ENCODE data around the gene PYHIN1.
A peak's percentile ranks its signal among the peaks of the same experiment; 100 is the strongest.

PYHIN1 gene

DNA sequence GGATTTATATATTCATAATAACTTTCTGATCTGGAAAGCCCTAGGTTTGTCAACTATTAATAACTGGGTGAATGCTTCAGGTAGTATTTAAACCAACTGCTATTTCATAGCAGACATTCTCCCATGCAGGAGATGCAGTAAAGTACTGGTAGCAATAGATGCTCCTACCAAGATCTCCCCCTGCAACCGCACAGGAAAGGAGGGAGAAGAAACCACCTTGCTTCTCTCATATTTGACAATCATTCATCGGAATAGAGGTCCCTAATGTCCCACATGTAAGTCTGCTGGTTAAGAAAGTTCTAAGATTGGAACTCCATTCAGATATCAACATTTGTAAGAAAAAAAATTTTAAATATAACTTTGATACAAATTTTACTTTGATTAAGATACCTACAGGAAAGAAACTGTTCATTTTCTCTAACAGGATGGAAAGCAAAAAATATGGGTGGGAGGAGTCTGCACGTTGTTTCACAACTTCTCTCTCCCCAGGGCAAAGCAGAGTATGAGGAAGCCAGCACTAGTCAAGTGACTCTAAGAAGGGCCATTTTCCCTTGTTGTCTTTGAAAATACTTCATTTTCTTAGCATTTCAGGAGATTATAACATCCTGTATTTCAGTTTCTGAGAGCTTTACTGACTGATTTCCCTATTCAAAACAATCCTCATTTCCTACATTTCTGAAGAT lies at the start of gene PYHIN1:
Gene PYHIN1, plus strand, starts transcription at position 498 of the 683 bp plus-strand sequence. CDS start 5,359 bp downstream, outside the sequence.
- no peak for DNase-seq

DNA sequence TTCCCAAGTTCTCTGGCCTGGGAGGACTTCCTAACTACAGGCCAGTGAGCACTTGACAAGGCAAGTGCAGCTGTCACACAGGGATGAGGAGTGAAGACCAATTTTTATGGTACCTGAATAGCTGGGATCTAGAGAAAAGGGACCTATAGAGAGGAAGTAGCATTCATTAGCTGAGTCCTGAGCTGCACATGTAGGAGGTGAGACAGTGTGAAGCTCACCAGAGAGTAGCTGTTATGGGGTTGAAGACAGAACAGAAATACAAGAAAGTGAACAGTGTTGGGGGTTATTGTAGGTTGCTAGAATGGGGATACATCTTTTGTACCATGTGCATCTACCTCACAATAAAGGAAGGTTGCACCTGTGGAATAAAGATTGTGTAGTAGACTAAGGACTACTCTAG lies 37.7 kb upstream of the PYHIN1 start:
- no peak for DNase-seq

DNA sequence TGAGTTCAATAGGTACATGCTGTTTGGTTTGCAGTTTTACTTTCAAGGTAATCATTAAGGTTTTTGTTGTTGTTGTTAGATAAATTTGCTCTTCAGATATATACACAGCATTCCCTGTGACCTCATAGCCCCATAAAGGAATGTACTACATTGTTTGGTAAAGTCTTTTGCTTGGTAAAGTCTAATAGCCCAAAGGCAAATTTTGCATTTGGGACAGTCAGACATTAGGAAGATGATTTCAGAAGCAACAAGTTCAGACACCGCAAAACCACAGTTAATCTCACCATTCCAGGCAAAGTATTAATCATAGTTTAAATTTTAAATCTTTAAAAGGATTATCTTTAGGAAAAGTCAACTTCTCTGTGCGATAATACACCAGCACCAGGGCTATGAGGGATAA lies 32.6 kb upstream of the PYHIN1 start:
- DNase-seq, result no peak

DNA sequence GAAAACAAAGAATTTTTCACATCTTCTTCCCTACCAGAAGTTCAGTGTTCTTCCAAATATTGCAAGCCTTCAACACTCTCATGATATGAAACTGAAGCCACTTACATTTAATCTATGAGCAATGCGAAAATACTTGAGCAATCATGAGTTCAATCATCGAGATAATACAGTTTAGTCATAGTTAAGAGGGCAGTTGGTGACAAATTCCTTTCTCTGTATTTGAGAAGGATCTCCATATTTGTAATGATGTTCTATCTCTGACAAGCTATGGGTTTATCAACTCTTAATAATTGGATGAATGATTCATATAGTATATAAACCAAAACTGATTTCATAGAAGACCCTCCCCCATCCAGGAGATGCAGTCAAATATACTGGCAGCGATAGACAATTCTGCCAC lies 29.7 kb upstream of the PYHIN1 start:
- no peak for DNase-seq

DNA sequence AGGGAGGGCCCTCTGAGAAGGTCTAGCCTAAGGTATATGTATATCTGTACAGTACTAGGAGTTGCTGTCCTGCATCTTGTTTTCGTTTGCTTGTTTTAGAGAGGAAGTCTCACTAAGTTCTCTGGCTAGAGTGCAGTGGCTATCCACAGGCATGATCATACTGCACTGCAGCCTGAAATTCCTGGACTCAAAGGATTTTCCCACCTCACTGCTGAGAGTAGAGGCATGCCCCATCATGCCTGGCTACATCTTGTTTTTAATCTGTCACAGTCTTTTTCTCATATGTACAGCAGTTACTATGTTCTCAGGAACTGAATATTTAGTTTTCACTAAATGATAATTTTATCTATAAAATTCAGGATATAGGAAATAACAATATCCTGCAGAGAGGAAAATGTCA lies 15.3 kb upstream of the PYHIN1 start:
- no peak for DNase-seq

DNA sequence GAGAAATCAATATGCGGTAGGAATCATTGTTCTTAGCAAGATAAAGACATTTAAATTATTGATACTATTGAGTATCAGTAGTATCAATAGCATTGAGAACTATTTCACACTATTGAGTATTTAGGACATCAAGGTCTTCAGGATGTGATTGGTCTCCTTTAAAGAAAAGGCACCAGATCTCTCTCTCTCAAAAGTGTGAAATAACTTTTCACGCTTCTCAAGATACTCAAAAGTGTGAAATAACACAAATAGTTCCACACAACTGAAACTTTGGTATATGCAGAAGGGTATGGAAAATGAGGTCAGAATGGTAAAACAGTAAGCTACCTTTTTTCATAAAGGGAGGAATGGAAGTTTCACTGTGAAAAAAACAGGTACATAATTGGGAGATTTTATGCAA lies 6.7 kb upstream of the PYHIN1 start:
- no peak for DNase-seq

DNA sequence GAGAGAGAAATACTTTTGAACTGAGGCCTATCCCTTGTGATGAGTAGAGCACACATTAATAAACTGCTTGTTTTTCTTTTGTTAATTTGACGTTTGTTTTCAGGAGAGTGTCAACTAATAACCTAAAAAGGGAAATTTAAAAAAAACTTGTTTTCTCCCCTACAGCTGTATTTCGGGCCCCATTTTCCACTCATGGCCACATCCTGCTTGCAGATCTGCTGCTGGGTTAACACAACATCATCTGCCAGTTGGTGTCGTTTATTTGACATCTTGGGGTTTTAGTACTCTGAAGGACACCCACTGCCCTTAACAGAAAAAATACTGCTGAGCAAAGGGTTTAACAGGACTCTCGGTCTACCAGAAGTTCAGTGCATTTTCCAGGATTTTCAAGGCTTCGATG lies 848 bp upstream of the PYHIN1 start:
- no peak for DNase-seq

DNA sequence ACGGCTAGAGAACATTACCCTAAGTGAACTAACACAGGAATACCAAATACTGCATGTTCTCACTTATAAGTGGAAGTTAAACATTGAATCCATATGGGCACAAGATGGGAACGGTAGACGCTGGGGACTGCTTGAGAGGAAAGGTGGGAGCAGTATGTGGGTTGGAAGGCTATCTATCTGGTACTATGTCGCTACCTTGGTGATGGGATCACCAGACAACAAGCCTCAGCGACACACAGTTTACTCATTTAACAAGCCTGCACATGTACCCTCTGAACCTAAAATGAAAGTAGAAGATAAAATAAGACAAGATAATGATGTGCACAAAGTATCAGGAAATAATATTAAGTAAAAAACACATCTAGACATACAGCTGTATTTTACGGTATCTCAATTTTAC lies 819 bp downstream of the PYHIN1 start:
- DNase-seq, result no peak

DNA sequence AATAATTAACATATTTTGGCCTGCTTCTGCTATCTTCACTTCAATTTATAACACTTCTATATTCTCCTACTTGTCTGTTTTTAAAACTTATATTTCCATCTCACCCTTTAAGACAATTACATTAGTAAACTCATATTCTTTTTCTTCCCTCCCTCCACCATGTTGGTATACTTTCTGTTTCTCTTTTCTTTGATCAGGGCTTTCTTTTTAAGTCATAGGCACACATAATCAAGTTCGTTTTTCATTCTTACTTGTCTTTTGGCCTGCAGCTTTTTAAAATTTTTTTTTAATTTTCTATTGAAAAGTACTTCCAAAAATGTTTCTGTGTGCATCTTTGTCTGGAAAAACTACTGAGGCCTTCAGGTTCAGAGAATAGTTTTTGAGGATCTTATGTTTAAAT lies 2.3 kb downstream of the PYHIN1 start:
- DNase-seq, result no peak

DNA sequence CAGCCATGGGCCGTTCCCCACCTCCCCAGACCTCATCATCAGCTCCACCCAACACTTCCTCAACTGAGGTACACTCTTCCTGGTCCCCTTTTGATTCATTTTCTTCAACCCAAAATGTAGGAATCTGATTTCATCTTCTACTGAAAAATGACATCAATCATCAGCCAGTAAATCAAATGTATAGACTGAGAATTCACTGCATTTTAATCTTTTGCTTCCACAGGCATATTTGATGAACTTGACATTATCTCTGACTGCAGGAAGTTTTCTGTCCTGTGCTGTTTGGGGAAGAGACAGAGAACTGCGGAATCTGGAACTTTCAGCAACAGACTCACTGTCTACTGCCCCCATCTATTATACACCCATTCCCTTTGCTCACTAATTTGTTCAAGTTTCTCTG lies 7.8 kb downstream of the PYHIN1 start:
- DNase-seq, result no peak

DNA sequence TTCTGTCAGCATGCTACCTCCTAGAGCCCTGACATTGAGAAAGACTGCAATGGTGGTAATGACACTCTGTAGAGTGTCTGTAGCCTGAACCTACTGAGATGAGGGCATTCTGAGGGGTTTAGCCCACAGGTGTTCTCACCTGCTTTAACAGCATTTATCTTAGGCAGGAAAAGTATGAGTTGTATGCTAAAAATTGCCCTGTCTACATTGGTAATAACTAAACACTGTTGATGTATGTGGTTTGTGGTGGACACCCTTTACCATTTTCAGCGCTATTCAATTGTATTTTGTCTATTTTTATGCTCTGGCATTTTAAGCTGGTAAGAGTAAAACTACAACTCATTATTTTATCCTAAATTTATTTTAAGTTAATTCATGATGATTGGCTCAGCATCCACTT lies 10.0 kb downstream of the PYHIN1 start:
- no peak for DNase-seq

DNA sequence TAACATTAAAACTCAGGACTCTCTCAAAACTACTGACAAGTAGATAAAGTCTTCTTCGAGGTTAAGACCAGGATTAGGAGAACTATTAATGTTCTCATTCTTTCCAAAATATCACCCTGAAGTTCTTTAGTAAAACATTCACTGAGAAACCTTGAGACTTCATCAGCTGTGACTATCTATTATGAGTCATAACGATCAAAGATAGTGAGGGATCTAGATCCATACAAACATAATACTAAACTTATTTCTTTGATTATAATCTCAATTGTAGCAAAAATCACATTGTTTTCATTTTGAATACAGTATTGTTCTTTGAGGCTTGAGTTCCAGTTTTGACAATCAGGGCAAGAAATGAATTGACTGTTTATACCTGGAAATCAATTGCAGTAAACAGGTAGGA lies 11.1 kb downstream of the PYHIN1 start:
- no peak for DNase-seq

DNA sequence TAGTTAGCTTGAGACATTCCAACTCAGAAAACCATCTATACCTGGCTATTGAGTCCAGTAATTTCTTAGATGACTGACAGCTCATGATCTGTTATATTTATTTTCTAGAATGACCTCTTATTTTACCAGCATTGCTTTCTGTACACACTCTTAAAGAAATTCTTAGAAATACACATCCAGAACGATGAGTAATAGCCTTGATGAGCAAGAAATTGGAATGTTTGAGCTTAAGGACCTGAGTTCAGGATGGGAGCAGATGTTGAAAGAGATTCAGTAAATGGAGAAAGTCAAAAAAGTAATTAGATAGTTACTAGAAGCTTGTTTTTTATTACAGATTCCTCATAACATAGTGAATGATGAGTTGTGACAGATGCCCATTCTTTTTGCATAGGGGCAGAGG lies 11.7 kb downstream of the PYHIN1 start:
- DNase-seq, result peak; percentile 32

DNA sequence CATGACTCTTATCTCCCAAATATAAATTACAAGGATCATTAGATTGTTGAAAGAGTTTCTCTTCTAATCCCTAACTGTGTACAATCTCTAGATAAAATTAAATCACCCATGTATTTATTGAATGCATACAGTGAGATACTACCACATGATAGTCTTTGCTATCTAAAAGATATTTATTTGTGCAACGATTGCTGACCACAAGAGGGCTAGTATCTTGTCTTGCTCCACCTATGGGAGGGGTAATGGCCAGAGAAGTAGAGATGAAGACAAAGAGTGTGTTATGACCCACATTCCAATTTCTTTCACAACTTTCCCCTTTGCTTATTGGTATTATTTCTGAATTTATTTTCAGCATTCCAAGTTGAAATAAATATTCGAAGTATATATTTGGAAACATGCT lies 13.7 kb downstream of the PYHIN1 start:
- DNase-seq, result no peak

DNA sequence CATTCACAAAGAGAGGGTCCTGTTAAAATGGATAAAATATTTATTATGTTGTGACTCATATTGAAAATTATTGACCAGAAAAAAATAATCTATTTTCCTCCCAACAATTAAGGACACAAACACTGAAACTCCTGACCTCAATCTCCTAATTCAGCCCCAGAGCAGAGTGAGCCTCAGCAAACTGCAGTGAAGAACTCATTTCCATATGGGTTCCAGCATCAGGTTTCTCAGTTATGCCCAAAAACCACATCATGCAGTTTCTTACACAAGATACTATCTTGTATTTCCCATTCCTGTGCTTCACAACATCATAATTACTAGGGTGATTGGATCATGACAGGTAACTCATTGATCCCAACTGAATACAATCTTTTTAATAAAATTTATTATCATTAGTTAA lies 15.4 kb downstream of the PYHIN1 start:
- DNase-seq, result no peak

DNA sequence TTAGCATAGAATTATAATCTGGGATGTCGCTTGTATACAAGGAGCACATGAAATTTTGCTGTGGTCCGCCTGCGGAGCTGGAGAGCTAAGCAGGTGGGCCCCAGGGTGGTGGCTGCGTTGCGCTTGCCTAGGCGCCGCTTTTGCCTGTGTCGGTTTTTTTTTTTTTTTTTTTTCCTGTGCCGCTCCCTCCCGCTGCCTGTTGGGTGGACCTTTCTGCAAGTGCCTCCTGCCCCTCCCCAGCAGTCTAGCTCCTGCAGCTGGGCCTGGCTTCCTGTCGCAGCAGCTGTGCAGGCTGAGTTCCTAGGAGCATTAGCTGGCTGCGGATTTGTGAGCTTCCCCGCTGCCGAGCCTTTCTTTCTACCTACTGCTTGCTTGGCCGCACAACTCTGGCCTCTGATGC lies 20.6 kb downstream of the PYHIN1 start:
- DNase-seq, result no peak

DNA sequence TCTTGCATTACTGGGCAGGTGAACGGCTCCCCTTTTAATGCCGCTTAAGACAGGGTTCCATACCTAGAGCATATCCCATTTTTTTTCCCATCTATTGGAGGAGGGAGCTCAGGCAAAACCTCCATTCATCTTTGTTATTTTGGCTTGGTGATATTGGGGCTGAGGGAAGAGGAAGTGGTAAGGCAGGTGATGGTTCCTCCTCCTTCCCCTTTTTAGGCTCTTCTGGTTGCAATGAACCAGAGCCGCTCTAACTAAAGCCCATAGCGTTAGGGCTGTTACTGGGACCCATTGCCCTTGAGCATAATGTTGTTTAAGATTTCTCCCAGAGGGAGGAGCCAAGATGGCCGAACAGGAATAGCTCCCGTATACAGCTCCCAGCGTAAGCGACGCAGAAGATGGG lies 21.1 kb downstream of the PYHIN1 start:
- no peak for DNase-seq

DNA sequence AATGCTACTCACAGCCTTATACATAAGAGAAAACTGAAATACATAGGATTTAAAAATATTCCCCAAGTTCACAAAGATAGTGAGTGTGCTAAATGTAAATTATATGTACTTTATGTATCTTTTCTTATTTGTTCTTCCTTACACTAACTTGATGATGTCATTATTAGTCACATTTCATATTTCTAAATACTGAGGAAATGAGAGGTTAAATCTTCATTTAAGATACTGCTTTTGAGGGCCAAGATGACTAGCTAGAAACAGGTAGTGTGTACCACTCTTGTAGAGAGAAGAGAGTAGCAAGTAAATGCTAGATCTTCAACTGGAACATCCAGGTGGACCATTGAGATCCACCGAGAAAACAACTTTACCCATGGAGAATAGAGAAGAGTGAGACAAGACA lies 29.8 kb downstream of the PYHIN1 start:
- peak; percentile 18 for DNase-seq

DNA sequence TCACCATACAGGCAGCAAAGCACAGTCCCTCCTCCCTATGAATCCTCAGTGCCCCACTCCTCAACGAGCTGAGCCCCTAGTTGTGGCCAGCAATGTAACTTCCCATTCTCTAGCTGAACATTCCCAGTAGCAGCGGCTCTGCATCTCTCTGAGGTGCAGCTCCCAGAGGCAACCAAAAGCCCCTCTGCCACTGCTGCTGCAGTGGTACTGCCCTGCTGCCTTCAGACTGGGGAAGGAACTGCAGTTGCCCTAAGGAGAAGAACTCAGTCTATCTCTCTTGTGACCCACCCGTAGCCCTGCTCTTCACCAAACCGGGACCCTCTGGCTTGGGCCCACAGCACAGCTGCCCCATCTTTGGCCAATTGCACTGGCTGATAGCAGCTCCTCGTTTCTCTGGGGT lies 31.6 kb downstream of the PYHIN1 start:
- no peak for DNase-seq

DNA sequence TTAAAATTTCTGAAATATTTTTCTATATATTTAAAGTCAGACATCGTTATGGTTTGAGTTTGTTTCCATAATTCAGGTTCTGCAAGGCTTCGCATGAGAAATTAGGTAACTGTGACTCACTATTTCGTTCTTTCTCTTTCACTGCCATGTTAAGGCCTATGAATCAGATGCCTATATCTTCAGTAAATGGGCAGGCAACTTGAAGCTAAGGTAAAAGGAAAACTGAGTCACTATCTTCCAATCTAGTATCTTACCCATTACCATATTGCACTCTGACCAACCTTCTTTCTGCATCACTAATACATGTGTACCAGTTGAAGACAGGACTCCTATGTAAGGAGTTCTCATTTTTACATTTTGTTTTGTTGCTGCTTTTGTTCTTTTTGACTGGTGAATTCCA lies 37.8 kb downstream of the PYHIN1 start:
- no peak for DNase-seq

DNA sequence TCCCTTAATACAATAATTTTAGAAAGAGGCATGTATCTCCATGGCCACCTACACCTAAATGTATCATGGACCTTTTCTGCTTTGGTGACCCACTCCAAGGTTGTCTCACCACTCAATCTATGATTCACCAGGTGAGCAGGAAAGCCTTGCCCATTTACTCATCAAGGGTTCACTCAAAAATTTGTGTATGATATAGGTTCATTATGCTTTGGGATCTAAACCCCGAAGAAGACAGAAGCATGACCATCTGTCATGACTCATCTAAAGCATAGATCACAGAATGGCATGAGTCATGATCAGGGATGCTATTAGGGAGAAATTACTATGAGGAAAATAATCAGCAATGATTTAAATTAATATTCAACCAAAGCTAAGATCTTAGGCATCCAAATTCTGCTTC lies 38.5 kb downstream of the PYHIN1 start:
- no peak for DNase-seq

DNA sequence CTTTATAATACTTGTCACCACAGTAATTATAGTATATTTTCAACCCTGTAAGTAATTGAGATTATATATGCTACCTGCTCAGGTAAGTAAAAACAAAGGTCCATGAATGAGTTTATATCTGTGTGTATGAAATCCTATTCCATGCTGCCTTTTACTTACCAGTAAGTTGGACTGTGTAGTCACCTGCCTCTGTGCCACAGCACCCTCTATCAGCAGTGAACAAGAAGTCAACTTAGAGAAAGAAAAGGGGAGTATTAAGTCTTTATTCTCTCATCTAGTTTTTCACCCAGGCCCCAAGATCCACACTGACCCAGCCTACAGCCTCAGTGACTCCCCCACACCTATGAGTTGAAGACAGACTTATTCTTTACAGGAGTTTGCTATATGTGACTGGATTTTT lies 41.5 kb downstream of the PYHIN1 start:
- peak; percentile 3 for DNase-seq

DNA sequence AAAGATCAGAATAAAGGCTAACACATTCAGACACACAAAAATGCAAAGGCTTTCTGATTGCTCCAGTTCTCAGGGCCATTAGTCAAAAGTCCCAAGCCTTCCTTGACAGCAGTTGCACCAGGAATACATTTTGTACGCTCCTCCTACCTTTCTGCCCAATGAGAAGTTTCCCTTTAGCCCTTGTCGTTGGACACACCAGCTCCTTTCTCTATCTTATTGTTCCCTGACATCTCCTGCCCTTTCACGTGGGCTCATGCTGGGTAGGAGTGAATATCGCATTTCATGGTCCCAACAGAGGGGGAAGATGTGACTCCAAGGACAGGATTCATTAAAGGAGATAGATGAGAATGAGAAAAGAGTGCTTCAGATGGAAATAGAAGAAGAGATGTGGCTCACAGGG lies 44.9 kb downstream of the PYHIN1 start:
- no peak for DNase-seq

DNA sequence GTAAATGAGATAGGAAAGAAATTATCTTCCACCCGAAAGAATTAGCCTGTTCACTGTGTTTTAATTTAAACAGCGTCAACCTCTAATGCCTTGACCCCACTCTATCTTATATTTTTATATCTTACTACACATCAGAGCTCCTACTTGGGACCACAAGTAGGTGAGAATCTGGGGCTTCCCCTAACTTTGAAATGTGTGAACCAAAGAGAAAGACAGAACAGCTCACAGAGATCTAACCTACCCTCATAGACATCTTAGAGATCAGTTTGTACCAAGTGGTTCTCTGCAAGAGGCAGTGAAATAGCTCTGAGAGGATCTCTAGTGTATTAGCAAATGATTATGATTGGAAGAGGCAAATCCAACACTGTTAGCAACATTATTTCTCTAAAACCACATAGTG lies 47.4 kb downstream of the PYHIN1 start:
- no peak for DNase-seq

DNA sequence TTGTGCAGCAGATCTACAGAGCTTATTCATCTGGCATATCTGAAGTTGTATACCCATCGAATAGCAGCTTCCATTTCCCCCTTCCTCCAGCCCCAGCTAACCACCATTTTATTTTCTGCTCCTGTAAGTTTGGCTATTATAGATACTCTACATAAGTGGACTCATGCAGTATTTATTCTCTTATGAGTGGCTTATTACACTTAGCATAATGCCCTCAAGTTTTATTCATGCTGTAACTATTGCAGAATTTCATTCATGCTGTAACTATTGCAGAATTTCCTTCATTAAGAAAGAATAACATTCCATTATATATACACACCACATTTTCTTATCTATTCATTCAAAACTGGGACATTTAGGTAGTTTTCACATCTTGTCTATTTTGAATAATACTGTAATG lies 47.9 kb downstream of the PYHIN1 start:
- no peak for DNase-seq

DNA sequence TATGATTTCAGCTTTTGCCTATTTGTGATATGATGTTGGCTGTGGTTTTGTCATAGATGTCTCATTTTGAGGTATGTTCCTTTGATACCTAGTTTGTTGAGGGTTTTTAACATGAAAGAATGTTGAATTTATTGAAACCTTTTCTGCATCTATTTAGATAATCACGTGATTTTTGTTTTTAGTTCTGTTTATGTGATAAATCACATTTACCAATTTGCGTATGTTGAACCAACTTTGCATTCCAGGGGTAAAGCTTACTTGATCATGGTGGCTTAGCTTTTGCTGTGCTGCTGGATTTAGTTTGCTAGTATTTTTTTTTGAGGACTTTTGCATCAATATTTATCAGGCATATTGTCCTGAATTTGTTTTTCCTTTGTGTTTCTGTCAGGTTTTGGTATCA lies 51.9 kb downstream of the PYHIN1 start:
- DNase-seq, result no peak
